Gastrocnemius medialis (tissue), 4 donors: ENCODE results near the gene SLX9.

Experiments
- POLR2A ChIP-seq, 2 donors: fragments of 450-650 bp; IDR thresholded peaks; one replicate each; pipeline ENCODE4 v1.6.1; 2017; ENCODE audit warnings: antibody characterized with exemption in 2 of 2, mild to moderate bottlenecking in 2 of 2, moderate library complexity in 2 of 2
- TF ChIP-seq, protein P1 (sequence below), 5 experiments: fragments of 450-650 bp in 3 of 5; fragments of 200-600 bp in 2 of 5; sonication (generic) in 2 of 5; IDR thresholded peaks in 4 of 5; conservative IDR thresholded peaks in 1 of 5; 1 replicate in 4 of 5; 2 replicates in 1 of 5; pipeline ENCODE4 v1.5.1; 2016 to 2019; ENCODE audit warnings: antibody characterized with exemption in 5 of 5, mild to moderate bottlenecking in 3 of 5, moderate library complexity in 3 of 5

DNA sequence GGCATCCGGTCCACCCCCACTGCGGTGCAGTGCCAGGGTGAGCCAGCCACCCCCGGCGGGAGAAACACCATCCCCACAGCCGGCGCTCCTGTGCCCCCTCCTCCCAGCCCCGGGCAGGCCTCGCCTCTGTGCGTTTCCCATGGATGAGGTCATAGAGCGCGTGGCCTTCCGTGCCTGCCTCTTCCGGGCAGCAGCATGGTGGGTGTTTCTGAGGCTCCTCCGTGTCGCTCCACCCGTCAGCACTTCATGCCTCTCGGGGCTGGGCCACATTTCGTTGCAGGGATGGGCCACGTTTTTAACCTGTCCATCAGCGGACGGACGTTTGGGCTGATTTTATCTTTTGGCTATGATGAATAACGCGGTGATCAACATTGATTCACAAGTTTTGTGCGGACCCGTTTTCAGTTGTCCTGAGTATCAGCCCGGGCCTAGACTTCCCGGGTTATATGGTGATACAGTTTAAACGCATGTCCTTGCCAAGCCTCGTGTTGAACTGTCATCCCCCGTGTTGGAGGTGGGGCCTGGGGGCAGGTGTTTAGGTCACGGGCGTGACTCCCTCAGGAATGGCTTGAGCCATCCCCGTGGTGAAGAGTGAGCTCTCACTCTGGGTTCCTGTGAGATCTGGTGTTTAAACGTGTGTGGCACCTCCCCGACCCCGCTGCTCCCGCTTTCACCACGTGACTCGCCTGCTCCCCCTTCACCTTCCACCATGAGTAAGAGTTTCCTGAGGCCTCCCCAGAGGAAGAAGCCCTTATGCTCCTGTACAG, 64.8 kb downstream of the SLX9 start:
- no peak for TF ChIP-seq POLR2A (IDR thresholded peaks at IDR 0.05)
- TF ChIP-seq, protein P1, sequence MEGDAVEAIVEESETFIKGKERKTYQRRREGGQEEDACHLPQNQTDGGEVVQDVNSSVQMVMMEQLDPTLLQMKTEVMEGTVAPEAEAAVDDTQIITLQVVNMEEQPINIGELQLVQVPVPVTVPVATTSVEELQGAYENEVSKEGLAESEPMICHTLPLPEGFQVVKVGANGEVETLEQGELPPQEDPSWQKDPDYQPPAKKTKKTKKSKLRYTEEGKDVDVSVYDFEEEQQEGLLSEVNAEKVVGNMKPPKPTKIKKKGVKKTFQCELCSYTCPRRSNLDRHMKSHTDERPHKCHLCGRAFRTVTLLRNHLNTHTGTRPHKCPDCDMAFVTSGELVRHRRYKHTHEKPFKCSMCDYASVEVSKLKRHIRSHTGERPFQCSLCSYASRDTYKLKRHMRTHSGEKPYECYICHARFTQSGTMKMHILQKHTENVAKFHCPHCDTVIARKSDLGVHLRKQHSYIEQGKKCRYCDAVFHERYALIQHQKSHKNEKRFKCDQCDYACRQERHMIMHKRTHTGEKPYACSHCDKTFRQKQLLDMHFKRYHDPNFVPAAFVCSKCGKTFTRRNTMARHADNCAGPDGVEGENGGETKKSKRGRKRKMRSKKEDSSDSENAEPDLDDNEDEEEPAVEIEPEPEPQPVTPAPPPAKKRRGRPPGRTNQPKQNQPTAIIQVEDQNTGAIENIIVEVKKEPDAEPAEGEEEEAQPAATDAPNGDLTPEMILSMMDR (IDR thresholded peaks at IDR 0.05 in 4 of 5, conservative IDR thresholded peaks at IDR 0.05 in 1 of 5): no peak
